HG03575 (cell line): ENCODE data around the gene ADGRA3.
"Not testable (repeated sequence)": the region's sequence is repeated elsewhere in the genome, so short reads cannot be mapped to it uniquely, and the experiment has no call there.

ENCODE experiments used
- ATAC-seq: cut with Tn5 transposase; IDR thresholded peaks from one replicate; pipeline ENCODE4 v1.9.1; 2021; ENCODE audit not compliant: unreplicated experiment, insufficient number of reproducible peaks, low FRiP score; ENCODE audit errors: extremely low read depth

The ADGRA3 gene

GRCh38 chr4:22408474-22408873 lies 107.4 kb downstream of the ADGRA3 start:
- no peak for ATAC-seq

- ATAC-seq = no peak
Observed at GRCh38 chr4:22407361-22407760, 108.5 kb downstream of the ADGRA3 start.

GRCh38 chr4:22398671-22399070 lies 117.2 kb downstream of the ADGRA3 start:
- ATAC-seq = no peak

GRCh38 chr4:22391551-22391950 lies 124.3 kb downstream of the ADGRA3 start:
- ATAC-seq = no peak

GRCh38 chr4:22389240-22389870 lies 126.5 kb downstream of the ADGRA3 start:
- ATAC-seq = no peak

GRCh38 chr4:22385611-22386011 lies 130.3 kb downstream of the ADGRA3 start:
- no peak for ATAC-seq

GRCh38 chr4:22384154-22384553 lies 131.7 kb downstream of the ADGRA3 start:
- ATAC-seq = no peak

GRCh38 chr4:22382216-22382615 lies 133.7 kb downstream of the ADGRA3 start:
- not testable (repeated sequence) for ATAC-seq

- no peak for ATAC-seq
Observed at GRCh38 chr4:22372986-22373385, 142.9 kb downstream of the ADGRA3 start.

GRCh38 chr4:22369901-22370562 lies 145.8 kb downstream of the ADGRA3 start:
- ATAC-seq = no peak

- ATAC-seq = no peak
Observed at GRCh38 chr4:22363787-22364186, 152.1 kb downstream of the ADGRA3 start.

- no peak for ATAC-seq
Observed at GRCh38 chr4:22363036-22363435, 152.8 kb downstream of the ADGRA3 start.

- ATAC-seq = no peak
Observed at GRCh38 chr4:22356987-22357596, 158.8 kb downstream of the ADGRA3 start.

GRCh38 chr4:22348410-22348809 lies 167.5 kb downstream of the ADGRA3 start:
- no peak for ATAC-seq

- no peak for ATAC-seq
Observed at GRCh38 chr4:22345678-22346077, 170.2 kb downstream of the ADGRA3 start.

GRCh38 chr4:22345055-22345454 lies 170.8 kb downstream of the ADGRA3 start:
- ATAC-seq = no peak

- ATAC-seq = no peak
Observed at GRCh38 chr4:22343606-22344005, 172.3 kb downstream of the ADGRA3 start.

GRCh38 chr4:22339491-22339890 lies 176.4 kb downstream of the ADGRA3 start:
- ATAC-seq = no peak

- no peak for ATAC-seq
Observed at GRCh38 chr4:22338796-22339195, 177.1 kb downstream of the ADGRA3 start.
